G401 (cell line): ENCODE measurements around the gene TSPAN5. TPM values are rescaled to one million over a fixed set of nuclear protein-coding genes. Genes with fewer than 3 reads are reported as not detected.

Experiments
- DNase-seq: peaks from one replicate; pipeline ENCODE4 v3.0.0-alpha.2; 2015; ENCODE audit warnings: low spot score
- in situ Hi-C: cut with HindIII; loops from 2 replicates; pipeline ENCODE4 v1.10.0; 2016; ENCODE audit warnings: low sequenced_read_pairs, mixed read lengths
- total RNA-seq: library from RNA; depleted of rRNA; stranded (reverse); fragments of >200 nt; shearing (Covaris generic); gene quantifications from 2 replicates; pipeline ENCODE4 v1.2.3, GENCODE V29; 2014

Gene TSPAN5
- total RNA-seq, 1 experiment from 2014 or later = not detected

DNA sequence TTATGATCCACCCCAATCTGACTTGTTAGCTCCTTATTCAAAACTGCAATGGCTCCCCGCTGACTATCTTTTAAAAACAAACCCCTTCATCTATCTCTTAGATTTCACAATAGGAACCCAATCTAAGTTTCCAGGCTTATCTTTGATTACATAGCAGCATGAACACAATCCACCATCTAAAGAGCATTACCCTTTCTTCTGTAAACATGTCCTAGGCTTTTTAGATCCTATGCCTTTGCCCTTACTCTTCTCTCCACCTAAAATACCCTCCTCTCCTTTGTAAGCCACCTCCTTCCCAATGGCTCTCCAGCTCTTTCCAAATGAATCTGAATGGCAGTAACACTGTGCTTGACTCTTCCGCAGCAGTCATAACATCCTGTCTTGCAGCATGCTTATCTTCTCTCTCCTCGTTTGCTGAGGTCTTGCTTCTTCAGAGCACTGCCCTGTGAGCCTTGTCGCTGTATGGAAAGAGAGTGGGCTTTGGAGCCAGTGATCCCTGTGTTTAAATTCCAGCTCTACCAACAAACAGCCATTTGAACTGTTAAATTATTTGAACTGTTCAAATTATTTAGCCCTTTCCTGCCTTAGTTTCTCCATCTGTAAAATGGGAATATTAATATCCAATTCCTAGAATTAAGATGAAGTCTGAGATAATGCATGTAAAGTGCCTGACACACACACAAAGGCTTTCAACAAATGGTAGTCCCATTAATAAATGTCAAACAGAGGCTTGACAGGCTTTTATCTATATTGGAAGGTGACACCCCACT is 16.2 kb upstream of the TSPAN5 start:
- DNase-seq = no peak
- in situ Hi-C loops = no loop called here

DNA sequence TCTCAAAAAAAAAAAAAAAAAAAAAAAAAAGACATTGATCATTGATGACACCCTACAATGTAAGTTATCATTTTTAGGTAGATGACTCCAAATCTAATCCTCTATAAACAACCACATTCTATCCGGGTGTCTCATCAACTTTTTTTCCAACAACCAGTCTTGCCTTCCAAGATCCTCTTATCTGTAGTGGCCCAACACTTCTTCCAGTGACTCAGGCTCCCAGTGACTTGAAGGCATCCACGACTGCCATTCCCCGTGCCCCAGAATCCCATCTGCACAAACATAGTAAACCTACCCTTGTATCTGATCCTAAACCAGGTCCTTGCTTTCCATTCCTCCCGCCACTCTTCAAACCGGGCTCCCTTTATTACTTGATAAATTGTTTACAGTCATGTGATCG is 15.6 kb upstream of the TSPAN5 start:
- in situ Hi-C loops = no loop called here
- DNase-seq = no peak

DNA sequence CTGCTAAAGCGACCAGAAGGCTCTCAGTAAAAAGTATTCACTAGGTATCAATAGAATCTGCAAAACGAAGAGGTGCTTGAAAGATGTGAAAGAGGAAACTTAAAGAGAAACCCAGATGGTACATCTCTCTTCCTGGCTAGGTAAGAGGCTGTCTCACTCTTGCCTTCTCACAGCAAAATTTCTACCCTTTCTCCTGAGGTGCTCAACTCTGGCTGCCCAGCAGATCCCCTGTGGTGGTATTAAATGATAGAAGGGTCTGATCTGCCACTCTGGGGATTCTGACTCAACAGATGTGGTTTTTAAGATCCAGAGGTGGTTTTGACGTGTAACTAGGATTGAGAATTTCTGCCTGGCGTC is 14.9 kb upstream of the TSPAN5 start:
- DNase-seq = no peak
- in situ Hi-C loops = no loop called here

DNA sequence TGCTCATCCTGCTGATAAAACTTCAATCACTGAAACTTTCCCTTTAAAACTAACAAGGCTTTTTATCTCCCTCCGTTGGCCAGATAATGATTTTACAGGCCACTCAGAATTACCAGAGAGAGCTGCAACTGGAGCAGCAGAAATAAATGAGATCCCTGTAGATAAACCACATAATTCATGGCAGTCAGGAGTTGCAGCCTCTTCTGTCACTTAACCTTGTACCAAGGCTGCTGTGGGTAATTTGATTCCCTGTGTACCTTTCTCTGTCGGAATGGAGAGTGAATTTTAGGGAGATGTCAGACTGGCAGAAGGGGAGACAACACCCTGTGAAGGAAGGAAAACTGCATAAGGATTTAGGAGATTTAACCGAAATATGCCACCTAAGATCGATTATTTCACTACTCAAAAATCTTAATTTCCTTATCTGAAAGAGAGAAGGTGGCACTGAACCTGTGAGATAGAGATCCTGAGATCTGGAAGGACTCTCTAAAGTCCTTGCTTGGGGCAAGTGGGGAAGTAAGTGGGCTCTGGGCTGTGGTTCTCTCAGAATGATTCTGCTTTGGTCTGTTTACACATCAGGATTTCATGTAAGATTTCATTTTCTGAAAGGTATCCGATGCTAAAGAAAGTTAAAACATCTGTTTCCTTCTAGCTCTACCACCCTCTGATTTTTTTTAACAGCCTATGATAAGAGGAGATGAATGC is 14.3 kb upstream of the TSPAN5 start:
- in situ Hi-C loops = no loop called here
- no peak for DNase-seq

DNA sequence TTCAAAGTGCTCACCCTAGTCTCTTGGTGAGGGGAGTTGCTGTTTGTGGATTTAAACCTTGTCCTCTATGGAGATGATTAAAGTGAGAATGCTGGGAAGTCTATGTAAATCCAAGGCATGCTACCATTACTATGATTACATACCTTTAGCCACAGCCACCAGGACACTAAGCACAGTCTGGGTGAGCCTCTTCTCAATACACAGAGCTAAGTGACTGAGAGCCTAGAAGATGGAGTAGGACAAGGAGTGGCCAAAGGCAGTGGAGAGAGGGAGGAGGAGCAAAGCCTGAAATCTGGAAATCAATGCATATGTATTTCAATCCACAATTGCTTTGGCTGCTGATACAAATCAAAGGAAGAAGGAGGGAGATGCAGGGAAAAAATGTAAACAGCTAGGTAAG is 12.7 kb upstream of the TSPAN5 start:
- no peak for DNase-seq
- in situ Hi-C loops = no loop called here

DNA sequence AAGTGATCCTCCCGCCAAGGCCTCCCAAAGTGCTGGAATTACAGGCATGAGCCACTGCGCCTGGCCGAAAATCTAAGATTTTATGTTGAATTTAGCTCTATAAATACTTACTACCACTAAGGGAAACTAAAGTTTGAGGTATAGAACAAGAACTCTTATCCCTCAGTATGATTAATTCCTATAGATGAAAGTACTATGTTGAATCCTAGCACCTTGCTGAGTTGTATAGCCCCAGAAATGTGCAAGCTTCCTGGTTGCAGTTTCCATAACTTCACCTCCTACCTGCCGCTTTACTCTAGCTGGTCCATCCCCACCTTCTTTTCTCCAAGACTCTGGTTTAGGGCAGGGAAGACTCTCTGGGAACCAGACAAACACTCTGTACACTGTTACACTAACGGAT is 11.8 kb upstream of the TSPAN5 start:
- no peak for DNase-seq
- in situ Hi-C loops = no loop called here

DNA sequence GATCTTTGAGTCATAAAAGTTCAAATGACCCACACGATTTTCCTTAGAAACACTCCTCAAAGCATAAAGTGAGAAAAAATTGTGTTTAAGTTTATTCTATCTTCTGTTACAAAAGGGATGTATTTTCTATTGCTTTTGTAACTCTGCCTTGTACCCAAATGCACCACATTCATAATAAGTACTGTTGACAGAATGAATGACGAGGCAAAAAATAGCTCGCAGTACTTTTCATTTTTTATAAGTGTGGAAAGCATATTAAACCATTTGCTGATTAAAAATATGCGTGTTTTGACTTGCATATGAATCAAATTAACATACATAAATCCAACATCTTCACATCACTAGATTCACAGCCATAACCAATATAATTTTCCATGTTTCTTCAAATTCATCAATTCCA is 11.2 kb upstream of the TSPAN5 start:
- in situ Hi-C loops = no loop called here
- no peak for DNase-seq

DNA sequence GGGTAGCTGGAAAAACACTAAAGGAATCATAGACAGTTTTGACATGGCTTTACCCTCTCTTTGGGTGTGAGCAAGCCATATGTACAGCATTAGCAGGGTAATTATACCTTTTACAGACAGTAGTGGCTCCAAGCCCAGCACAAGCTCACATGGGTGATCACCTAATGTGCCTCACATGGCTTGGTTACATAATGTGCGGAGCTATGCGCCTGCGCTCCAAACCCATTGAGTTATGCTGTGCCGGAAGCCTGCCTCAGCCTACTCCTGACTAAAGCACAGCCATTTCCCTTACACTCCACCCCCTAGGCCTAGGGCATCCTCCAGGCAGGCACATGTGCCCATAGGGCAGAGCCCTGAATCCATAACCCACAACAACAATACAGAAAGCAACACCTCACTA is 6.5 kb upstream of the TSPAN5 start:
- peak; percentile 75 for DNase-seq
- in situ Hi-C loops = no loop called here

DNA sequence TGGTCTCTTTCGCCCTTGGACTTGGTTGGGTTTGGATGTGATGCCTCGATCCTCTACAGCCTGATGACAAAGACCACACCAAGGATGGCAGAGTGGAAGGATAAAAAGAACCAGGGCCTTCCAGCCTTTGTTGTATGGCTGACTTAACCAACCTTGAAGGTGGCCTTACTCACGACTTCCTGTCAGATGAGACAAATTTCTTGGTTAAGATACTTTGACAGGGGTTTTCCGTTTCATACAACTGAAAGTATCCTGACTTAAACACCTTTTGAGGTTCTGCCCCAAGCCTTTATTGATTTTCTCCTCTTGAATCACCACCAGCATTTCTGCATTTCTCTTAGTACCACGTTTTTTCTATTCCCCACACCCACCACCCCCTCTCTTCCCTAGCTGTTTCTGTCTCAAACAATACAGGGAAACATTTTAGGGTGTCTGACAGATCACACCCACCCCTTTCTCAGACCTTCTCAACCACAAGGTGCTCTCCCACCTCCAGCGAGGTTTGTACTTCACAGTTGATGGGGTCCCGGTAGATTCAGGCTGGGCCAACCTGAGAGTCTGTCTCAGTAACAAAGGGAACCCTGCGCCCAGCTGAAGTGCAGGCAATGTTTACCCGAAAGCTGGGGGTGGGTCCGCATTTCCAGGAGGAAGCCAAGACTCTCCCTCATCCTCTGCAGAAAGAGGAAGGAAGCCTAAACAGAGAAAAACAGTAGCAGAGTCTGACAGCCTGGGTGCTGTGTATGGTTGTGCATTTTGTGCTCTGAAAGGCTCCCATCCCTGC is 5.0 kb upstream of the TSPAN5 start:
- in situ Hi-C loops = no loop called here
- no peak for DNase-seq

DNA sequence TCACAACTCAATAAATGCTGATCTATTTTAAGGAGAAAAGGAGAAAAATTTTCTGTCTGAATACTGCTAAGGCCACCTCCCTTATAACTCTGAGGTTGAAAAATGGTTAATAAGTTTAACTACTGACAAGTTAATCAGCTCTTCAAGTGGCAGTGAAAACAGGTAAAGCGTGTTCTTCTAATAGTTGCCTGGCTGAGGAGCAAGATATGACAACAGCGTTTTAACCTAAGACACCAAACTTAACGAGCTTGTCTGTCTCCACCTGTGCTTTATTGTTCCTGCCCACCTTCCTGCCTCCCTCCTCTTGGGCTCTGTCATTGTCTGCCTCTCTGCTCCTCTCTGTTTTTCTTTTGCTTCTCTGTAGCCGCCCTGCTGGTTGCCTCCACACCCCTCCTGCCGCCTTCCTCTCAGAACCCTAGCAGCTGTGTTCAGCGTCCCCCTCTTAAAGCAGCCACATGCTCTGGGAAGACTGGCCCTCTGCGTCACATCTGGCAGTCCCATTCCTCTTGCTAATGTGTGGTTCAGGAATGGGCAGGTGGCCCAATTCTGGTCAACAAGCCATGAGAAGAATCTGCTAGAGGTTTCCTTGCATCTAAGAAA is 4.3 kb upstream of the TSPAN5 start:
- no peak for DNase-seq
- in situ Hi-C loops = no loop called here

DNA sequence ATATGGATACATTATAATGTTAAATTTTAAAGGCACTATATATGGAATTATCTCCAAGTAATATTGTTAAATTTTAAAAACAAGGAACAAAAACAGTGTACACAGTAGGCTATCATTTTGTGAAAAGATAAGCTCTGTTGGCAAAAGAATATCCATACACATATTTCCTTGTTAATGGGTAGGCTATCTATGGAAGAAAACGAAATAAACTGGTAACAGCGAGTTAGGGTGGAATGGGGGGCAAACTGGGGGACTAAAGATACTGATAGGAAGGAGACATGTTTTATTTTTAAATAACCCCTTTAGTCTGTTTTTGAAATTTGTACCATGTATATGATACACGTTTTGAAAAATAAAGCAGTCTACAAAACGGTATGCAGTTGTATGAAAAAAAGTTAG is 3.6 kb upstream of the TSPAN5 start:
- in situ Hi-C loops = no loop called here
- DNase-seq = no peak

DNA sequence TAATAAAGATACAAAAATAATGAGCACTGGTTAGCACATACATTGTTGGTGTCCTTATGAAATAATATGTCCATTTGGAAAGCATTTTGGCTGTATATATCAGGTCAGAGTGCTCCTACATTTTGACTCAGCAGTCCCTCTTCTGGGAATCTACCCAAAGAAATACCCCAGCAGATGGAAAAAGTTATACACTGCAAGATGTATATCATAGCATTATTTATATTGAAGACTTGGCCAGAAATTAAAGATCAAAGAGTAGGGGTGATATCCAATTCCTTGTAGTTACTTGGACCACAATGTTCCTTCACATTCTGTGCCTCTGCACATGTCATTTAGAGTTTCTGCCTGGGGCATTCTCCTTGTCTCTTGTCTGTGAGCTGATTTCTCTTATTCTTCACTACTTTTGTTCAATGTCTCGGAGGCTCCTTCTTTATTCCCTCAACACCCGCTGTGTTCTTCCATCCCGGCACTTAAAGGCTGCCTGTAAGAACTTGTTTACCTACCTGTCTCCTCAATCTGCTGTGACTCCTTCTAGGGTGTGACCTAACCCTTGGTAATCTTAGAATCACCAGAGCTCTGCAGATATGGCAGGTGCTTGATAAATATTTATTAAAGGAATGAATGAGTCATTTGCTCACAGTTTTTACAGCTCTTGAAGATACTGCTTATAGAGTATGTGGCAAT is 3.1 kb upstream of the TSPAN5 start:
- in situ Hi-C loops = no loop called here
- peak; percentile 63 for DNase-seq

DNA sequence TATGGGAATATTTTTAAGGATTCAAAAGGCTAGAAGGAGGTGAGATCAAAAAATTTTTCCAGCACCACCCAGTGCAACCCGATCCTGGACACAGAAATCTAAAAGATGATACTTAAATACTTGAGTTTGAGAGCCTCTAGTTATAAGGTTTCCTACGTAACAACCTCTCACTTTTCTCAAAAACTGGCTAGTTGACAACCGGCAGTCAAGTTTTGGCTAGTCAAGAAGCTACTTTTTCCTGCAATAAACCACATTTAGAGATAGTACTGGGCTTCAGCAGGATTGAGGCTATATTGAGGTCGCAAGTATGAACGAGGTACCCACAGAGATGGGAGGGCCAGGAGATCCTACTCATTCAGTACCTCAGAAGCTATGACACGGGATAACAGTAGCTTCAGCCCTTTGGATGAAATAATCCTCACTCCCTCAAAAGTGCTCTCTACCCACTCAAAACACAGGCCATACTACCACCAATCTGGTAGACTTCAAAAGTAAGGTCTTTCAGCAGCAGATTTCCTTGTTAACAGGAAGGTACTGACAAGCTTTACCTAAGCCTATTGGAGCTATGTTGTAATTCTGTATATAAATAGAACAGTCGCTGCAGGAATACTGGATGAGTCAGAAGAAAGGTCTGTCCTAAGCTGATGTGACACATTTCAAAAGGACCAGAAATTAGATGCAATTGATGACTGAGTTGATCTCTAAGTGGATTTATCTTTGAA is 1.5 kb upstream of the TSPAN5 start:
- in situ Hi-C loops = no loop called here
- peak; percentile 81 for DNase-seq

DNA sequence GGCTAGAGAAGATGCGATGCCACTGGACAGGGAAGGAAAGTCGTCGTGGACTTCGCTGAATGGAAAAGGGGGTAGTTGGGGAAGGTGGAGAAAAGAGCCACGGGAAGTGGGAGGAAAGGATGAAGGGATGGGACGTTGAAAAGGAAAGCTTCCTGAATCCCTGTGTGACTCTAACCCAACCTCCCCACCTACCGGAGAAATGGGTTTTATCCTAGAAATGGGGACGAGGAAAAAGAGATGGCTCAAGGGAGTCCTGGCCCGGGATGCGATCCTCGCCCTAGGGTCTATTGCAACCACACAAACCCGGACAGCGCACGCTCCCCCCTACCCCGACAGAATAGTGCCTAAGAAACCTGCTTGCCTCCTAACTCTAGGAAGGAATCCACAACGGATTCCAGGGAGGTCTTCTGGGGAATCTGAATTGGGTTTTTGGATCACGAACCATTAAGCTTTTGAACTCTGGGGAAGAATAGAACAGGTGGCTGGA is 738 bp upstream of the TSPAN5 start:
- peak; percentile 65 for DNase-seq
- in situ Hi-C loops = no loop called here

DNA sequence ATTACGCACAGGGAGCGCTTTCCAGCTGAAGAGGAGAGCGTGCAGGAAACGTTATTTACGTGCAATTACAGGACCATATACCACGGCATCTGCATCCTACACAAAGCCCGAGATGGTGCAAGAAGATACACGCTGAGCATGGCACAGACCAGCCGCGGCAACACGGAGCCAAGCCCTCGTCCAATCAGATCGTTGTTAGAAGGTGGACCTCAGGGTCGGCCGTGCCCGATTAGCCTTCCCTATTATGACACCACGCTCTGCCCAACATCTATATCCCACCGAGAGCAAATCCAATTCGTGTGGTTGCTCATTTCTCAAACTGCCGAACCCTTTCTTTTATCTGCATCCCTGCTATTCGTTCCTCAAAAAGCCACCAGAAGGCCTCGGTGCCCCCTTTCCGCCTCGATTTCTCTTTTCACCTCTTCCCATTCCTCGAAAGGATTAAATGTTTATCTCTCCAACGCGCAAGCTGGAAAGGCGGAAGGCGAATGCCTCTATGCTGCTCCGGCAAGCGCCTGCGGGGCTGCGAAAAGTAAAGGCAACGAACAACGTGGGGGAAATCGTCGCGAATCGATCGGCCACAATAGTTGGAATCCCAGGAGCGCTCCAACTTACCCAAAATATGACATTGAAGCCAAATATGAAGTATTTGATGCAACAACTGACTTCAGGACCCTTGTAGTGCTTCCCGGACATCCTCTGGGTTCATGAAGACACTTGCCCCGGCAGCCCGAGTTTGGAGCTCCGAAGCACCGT is 702 bp downstream of the TSPAN5 start:
- in situ Hi-C loops = no loop called here
- DNase-seq = peak; percentile 93

DNA sequence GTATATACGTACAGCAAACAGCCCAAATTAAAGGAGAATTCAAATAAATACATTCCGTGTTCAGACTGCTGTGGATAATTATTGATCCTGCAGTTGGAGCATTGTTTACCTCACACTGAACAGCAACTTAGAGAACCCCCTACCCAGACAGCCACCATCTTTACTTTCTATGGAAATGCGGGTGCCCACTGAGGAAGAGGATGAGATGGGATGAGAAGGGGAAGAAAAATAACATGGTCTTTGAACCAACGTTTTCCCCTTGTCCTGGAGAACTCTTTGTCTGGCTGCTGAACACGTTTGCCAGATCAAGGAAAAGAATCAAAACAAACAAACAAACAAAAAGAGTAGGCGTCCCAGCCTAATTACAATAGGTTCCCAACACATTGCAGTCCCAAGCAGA is 1.5 kb downstream of the TSPAN5 start:
- DNase-seq = no peak
- in situ Hi-C loops = no loop called here

DNA sequence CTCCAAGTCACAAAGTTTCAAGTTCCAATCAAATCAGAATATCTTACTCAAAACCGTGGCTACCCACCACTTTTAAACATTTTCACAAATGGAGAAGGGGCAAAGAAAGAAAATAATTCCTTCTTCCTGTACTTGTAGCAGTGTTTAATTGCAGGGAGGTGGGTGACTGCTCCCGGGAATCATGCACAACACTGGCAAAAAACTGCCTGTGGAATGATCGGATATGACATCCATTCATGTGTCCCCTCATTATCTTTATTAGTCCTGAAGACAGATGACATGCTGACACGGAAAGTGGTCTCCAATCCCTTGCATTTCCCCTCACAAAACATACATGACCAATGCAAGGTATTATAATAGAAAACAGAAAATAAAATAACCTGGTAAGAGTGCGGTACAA is 2.0 kb downstream of the TSPAN5 start:
- in situ Hi-C loops = no loop called here
- no peak for DNase-seq
